RWPE1 (cell line): ENCODE data around the gene RPL10A.

Source experiments
- CTCF ChIA-PET: fragments of 350-600 bp; sonication (Branson Sonifier 250); formaldehyde crosslinking; extraction: SDS; loops from one replicate; lab custom pipeline; 2021; lab: Yijun Ruan, JAX
- POLR2A ChIA-PET: fragments of 400-600 bp; formaldehyde crosslinking; extraction: SDS; loops from one replicate; lab custom pipeline; 2020; ENCODE audit warnings: antibody characterized with exemption; ENCODE audit not compliant: low non-redundant PET; lab: Yijun Ruan, JAX
- DNase-seq: peaks from one replicate; pipeline ENCODE4 v3.0.0; 2012; ENCODE audit warnings: low spot score
- H3K27ac ChIP-seq: fragments of 450-650 bp; 2 replicates; pipeline ENCODE4 v1.5.1; 2017
- CTCF ChIP-seq: fragments of 450-650 bp; conservative IDR thresholded peaks from 2 replicates; pipeline ENCODE4 v1.5.1; 2017; ENCODE audit warnings: low read depth, mild to moderate bottlenecking

RPL10A gene

GRCh38 chr6:35473075-35473849 is 5.1 kb downstream of the RPL10A start:
- no peak for DNase-seq
- H3K27ac ChIP-seq: peak overlapping the region; percentile 94
- CTCF ChIA-PET: interaction anchor here (0.6 kb wide), 2 partner anchors 23 to 129 kb away, joined by 3 read pairs; no protein-coding TSS in a partner anchor
- POLR2A ChIA-PET: interaction anchor here (0.6 to 1.3 kb wide), 4 partner anchors 11 to 678 kb away, joined by 3 to 5 read pairs (median 3); partner anchors contain the start of gene TEAD3
- TF ChIP-seq CTCF: no peak

- no peak for TF ChIP-seq CTCF
- peak overlapping the region; percentile 94 for H3K27ac ChIP-seq
- ChIA-PET CTCF (no interaction called here), POLR2A (interaction anchor here (0.6 to 1.3 kb wide), 4 partner anchors 11 to 678 kb away, joined by 3 to 5 read pairs (median 3); partner anchors contain the start of gene TEAD3)
- DNase-seq: no peak
These were observed 5.6 kb downstream of the RPL10A start for GRCh38 chr6:35473850-35474130.

- no peak for DNase-seq
- peak overlapping the region; percentile 94 for H3K27ac ChIP-seq
- ChIA-PET POLR2A (interaction anchor here (0.6 to 1.3 kb wide), 5 partner anchors 9 to 679 kb away, joined by 3 to 5 read pairs (median 3); partner anchors contain the start of gene TEAD3), CTCF (no interaction called here)
- no peak for TF ChIP-seq CTCF
These were observed 6.1 kb downstream of the RPL10A start for GRCh38 chr6:35474131-35474941.

GRCh38 chr6:35474942-35475570 is 6.9 kb downstream of the RPL10A start:
- no peak for DNase-seq
- H3K27ac ChIP-seq: peak overlapping the region; percentile 94
- CTCF ChIA-PET: interaction anchor here (0.6 kb wide), 2 partner anchors 262 to 1306 kb away, joined by 3 to 7 read pairs; partner anchors contain the start of gene ARMC12
- POLR2A ChIA-PET: interaction anchor here (0.9 kb wide), 1 partner anchor 10 kb away, joined by 3 read pairs; no protein-coding TSS in a partner anchor
- TF ChIP-seq CTCF: no peak

GRCh38 chr6:35475573-35475972 is 7.4 kb downstream of the RPL10A start:
- ChIA-PET POLR2A (interaction anchor here (0.9 kb wide), 1 partner anchor 11 kb away, joined by 3 read pairs; no protein-coding TSS in a partner anchor), CTCF (interaction anchor here (0.6 kb wide), 2 partner anchors 261 to 1307 kb away, joined by 3 to 7 read pairs; partner anchors contain the start of gene ARMC12)
- DNase-seq: no peak

More at GRCh38 chr6:35475573-35475972, 7.4 kb downstream of the RPL10A start:
- TF ChIP-seq CTCF: no peak
- peak overlapping the region; percentile 94 for H3K27ac ChIP-seq
